MCF 10A (cell line): Measurements from ENCODE around the gene ATF5. TPM values are rescaled to one million over a fixed set of nuclear protein-coding genes. Genes with fewer than 3 reads are reported as not detected.

ENCODE experiments used
- Bru-seq: library from RNA; stranded (reverse); fragments of 400-500 nt; gene quantifications from one replicate; lab custom pipeline; 2021; lab: Mats Ljungman, UMichigan
- BruChase-seq, 2 experiments: library from RNA; stranded (reverse); fragments of 400-500 nt; gene quantifications; one replicate each; lab custom pipeline; 2021; lab: Mats Ljungman, UMichigan
- BruUV-seq: library from RNA; stranded (reverse); fragments of 400-500 nt; replicated peaks from 2 replicates; lab custom pipeline; 2021; lab: Mats Ljungman, UMichigan
- CTCF ChIA-PET: fragments of 300-600 bp; sonication (Branson Sonifier 250); formaldehyde crosslinking; extraction: SDS; loops from one replicate; lab custom pipeline; 2021; ENCODE audit warnings: antibody characterized with exemption, inconsistent platforms; lab: Yijun Ruan, JAX
- POLR2A ChIA-PET: fragments of 300-600, 350-650 bp; sonication (Branson Sonifier 250); formaldehyde crosslinking; extraction: SDS; loops from one replicate; lab custom pipeline; 2020; ENCODE audit warnings: antibody characterized with exemption, inconsistent platforms; lab: Yijun Ruan, JAX
- DNase-seq: peaks from one replicate; pipeline ENCODE4 v3.0.0-alpha.2; 2018; ENCODE audit not compliant: unreplicated experiment
- H3K27ac Mint-ChIP-seq: one replicate; pipeline ENCODE4 v1.8.0; 2022; ENCODE audit warnings: mild to moderate bottlenecking, low read depth, mixed read lengths; ENCODE audit not compliant: unreplicated experiment
- H3K27me3 Mint-ChIP-seq: one replicate; pipeline ENCODE4 v1.8.0; 2022; ENCODE audit warnings: mixed read lengths; ENCODE audit not compliant: insufficient read depth, unreplicated experiment
- H3K36me3 Mint-ChIP-seq: one replicate; pipeline ENCODE4 v1.8.0; 2022; ENCODE audit warnings: mild to moderate bottlenecking, moderate library complexity, mixed read lengths; ENCODE audit not compliant: insufficient read depth, unreplicated experiment
- H3K4me1 Mint-ChIP-seq: one replicate; pipeline ENCODE4 v1.8.0; 2022; ENCODE audit warnings: mixed read lengths; ENCODE audit not compliant: insufficient read depth, unreplicated experiment
- H3K4me3 Mint-ChIP-seq: one replicate; pipeline ENCODE4 v1.8.0; 2022; ENCODE audit warnings: mild to moderate bottlenecking, moderate library complexity, mixed read lengths; ENCODE audit not compliant: unreplicated experiment
- H3K9me3 Mint-ChIP-seq: one replicate; pipeline ENCODE4 v1.8.0; 2022; ENCODE audit warnings: mixed read lengths; ENCODE audit not compliant: unreplicated experiment
- intact Hi-C: fragments of 100-400 bp; cut with micrococcal nuclease; formaldehyde crosslinking; loops from 2 replicates; pipeline ENCODE4 v1.14.1; 2022
- long read RNA-seq: library from polyadenylated mRNA; stranded (forward); transcript quantifications from one replicate; pipeline ENCODE4 v2.0.0, GENCODE V29; 2022
- total RNA-seq: library from RNA; stranded (reverse); gene quantifications from 2 replicates; pipeline ENCODE4 v1.2.3, GENCODE V29; 2022
- TF ChIP-seq, protein P1 (sequence below): fragments of 200-600 bp; IDR thresholded peaks from one replicate; pipeline ENCODE4 v1.8.0; 2022; ENCODE audit warnings: antibody characterized with exemption, mild to moderate bottlenecking; ENCODE audit not compliant: unreplicated experiment

Gene ATF5, protein sequence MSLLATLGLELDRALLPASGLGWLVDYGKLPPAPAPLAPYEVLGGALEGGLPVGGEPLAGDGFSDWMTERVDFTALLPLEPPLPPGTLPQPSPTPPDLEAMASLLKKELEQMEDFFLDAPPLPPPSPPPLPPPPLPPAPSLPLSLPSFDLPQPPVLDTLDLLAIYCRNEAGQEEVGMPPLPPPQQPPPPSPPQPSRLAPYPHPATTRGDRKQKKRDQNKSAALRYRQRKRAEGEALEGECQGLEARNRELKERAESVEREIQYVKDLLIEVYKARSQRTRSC
- total RNA-seq (23.7 and 24.5 TPM in 2 replicates), Bru-seq, nascent RNA (percentile 79 among the genes with signal in this experiment), BruChase-seq, experiment 1, labeled RNA remaining after a 6-hour chase (percentile 83 among the genes with signal in this experiment), BruChase-seq, experiment 2, labeled RNA remaining after a 2-hour chase (percentile 84 among the genes with signal in this experiment)
- long read RNA-seq, partial matches to known transcripts = 1 of 10 reads
- long read RNA-seq, other reads (novel, unspliced or antisense) = 6 of 10 reads

DNA sequence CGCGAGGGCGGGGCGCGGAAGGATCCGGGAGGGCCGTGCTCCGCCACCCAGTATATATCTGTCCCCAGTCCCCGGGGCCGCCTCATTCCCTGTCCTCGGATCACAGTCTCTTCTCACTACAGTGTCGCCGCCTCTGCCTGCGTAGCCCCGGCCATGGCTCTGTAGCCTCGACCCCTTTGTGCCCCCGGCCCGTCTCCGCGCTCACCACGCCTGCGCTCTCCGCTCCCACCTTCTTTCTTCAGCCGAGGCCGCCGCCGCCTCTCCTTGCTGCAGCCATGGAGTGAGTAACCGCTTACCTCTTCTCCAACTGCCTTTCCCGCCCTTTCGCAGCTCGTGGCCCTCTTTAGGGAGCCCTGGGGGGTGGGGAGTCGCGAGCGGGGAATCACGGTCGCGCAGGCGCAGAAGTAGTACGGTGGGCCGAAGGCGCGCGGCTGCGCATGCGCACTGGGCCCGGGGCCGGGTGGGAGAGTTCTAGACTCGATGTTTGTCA lies at the start of gene ATF5, which contains the start of gene NUP62:
ATF5 (plus strand) TSS at position 85 of the 490 bp plus-strand sequence. CDS start 1,646 bp downstream, outside the sequence.
NUP62 (minus strand) TSS at position 384 of the 490 bp plus-strand sequence. CDS start 19,697 bp downstream, outside the sequence.
- POLR2A ChIA-PET = interaction anchor here (0.6 to 4.1 kb wide), 20 partner anchors 10 to 1136 kb away, joined by 3 to 35 read pairs (median 4); partner anchors contain the start of genes AKT1S1, ALDH16A1, GYS1 and KLK13
- TF ChIP-seq, protein P1, sequence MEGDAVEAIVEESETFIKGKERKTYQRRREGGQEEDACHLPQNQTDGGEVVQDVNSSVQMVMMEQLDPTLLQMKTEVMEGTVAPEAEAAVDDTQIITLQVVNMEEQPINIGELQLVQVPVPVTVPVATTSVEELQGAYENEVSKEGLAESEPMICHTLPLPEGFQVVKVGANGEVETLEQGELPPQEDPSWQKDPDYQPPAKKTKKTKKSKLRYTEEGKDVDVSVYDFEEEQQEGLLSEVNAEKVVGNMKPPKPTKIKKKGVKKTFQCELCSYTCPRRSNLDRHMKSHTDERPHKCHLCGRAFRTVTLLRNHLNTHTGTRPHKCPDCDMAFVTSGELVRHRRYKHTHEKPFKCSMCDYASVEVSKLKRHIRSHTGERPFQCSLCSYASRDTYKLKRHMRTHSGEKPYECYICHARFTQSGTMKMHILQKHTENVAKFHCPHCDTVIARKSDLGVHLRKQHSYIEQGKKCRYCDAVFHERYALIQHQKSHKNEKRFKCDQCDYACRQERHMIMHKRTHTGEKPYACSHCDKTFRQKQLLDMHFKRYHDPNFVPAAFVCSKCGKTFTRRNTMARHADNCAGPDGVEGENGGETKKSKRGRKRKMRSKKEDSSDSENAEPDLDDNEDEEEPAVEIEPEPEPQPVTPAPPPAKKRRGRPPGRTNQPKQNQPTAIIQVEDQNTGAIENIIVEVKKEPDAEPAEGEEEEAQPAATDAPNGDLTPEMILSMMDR = no peak
- CTCF ChIA-PET = interaction anchor here (0.6 to 2.4 kb wide), 4 partner anchors 10 to 426 kb away, joined by 3 to 10 read pairs (median 3); no protein-coding TSS in a partner anchor
- BruUV-seq = TSS peak; percentile 86
- peak; percentile 89 for DNase-seq
- no peaks in the 10 kb centered on the region for H3K27me3 Mint-ChIP-seq
- peak within 1 kb of the TSS; percentile 90 for H3K27ac Mint-ChIP-seq
- intact Hi-C loops = loop anchor here (2.0 kb wide), 2 partner anchors 52 to 162 kb away; partner anchors contain the start of genes AKT1S1, AP2A1 and TBC1D17
- H3K4me1 Mint-ChIP-seq = peaks cover 16% of the 10 kb centered on the region
- no peaks in the 10 kb centered on the region for H3K9me3 Mint-ChIP-seq
- H3K4me3 Mint-ChIP-seq = peak within 1 kb of the TSS; percentile 85
- peaks cover 72% of the 10 kb centered on the region for H3K36me3 Mint-ChIP-seq

DNA sequence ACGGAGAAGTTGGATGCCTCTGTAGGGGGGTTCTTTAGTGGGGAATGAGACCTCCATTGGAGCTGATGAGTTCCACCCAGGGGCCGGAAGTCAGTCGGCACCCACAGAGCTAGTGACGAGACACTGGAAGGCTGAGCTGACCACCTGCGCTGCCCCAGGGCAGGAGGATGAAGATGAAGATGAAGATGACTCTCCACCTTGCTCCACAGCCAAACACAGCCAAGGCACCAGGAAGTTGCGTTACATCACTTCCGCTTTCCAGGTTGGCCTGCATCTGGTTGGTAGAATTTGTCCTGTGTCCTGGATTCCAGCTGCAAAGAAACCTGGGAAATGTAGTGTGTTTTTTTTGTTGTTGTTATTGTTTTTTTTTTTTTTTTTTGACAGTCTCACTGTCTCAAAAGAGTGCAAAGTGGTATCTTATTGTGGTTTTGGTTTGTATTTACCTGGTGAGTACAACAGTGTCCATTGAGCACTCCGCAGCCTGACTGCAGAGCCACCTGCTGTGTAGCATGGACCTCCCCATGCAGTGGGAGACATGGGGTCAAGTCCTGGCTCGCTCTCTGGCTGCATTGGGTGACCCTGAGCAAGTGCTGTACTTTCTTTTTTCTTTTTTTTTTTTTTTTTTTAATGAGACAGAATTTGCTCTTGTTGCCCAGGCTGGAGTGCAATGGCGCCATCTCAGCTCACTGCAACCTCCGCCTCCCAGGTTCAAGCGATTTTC lies 49.6 kb upstream of the ATF5 start:
- Mint-ChIP-seq H3K36me3 (peaks cover 65% of the 10 kb centered on the region), H3K4me3 (no peak overlapping the region), H3K27me3 (no peaks in the 10 kb centered on the region), H3K27ac (no peak overlapping the region), H3K9me3 (no peaks in the 10 kb centered on the region), H3K4me1 (peaks cover 10% of the 10 kb centered on the region)
- CTCF ChIA-PET = no interaction called here
- POLR2A ChIA-PET = interaction anchor here (0.6 to 1.1 kb wide), 3 partner anchors 16 to 239 kb away, joined by 3 read pairs; partner anchors contain the start of gene RRAS
- no peak for DNase-seq
- intact Hi-C loops = no loop called here
- TF ChIP-seq, protein P1 = no peak
- BruUV-seq = no TSS peak

DNA sequence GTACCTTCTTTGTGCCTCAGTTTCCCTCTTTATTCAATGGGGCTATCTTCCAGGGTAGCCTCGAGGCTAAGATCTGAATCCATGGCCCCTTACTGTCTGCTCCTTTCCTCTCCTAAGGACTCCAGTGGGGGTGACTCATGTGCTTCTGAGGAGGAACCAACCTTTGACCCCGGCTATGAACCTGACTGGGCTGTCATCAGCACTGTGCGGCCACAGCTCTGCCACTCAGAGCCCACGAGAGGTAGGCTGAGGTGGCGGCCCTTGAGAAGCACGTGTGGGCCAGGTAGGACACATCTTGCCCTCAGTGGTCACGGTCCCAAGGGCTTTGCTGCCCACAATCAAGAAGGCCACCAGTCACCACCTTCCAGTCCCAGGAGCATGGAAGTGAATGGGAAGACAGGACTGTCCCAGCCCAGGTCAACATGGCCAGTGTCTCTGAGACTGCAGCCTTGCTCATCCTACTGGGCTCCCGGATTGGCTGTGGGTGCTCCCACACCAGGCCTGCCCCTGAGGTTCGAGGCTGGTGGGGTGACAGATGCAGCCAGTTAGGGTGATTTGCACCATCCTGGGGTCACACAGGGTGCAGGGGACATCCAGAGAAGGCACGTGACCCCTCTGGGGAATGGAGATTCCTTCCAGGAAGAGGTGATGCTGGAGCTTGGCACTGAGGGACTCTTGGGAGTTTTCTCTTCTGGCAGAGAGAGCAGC lies 48.7 kb upstream of the ATF5 start:
- intact Hi-C loops = no loop called here
- no peak overlapping the region for H3K4me3 Mint-ChIP-seq
- H3K4me1 Mint-ChIP-seq = peaks cover 8% of the 10 kb centered on the region
- POLR2A ChIA-PET = no interaction called here
- CTCF ChIA-PET = interaction anchor here (0.7 kb wide), 1 partner anchor 68 kb away, joined by 3 read pairs; no protein-coding TSS in a partner anchor
- no TSS peak for BruUV-seq
- no peak for DNase-seq
- TF ChIP-seq, protein P1 = no peak
- peaks cover 74% of the 10 kb centered on the region for H3K36me3 Mint-ChIP-seq
- no peaks in the 10 kb centered on the region for H3K27me3 Mint-ChIP-seq
- no peaks in the 10 kb centered on the region for H3K9me3 Mint-ChIP-seq
- H3K27ac Mint-ChIP-seq = no peak overlapping the region
